Mesenchymal stem cell (in vitro differentiated cells and primary cell): Measurements from ENCODE around the gene TOM1. TPM values are rescaled to one million over a fixed set of nuclear protein-coding genes. Genes with fewer than 3 reads are reported as not detected.

Source experiments
- DNase-seq: peaks from one replicate; pipeline ENCODE4 v3.0.0-alpha.2; 2013
- H2AFZ ChIP-seq: one replicate; pipeline ENCODE4 v1.6.1; 2013; ENCODE audit warnings: low read depth, mild to moderate bottlenecking, control low read depth, inconsistent platforms, low read length, moderate library complexity
- H2AK5ac ChIP-seq: 2 replicates; pipeline ENCODE4 v1.6.1; 2013; ENCODE audit warnings: low read length, moderate library complexity, mild to moderate bottlenecking, inconsistent platforms; ENCODE audit not compliant: severe bottlenecking
- H2BK120ac ChIP-seq: one replicate; pipeline ENCODE4 v1.6.1; 2013; ENCODE audit warnings: low read depth, mild to moderate bottlenecking, inconsistent platforms, low read length, moderate library complexity
- H2BK12ac ChIP-seq, 2 experiments: one replicate each; pipeline ENCODE4 v1.6.1; 2013; ENCODE audit warnings: inconsistent platforms in 2 of 2, low read length in 2 of 2, mild to moderate bottlenecking in 2 of 2, moderate library complexity in 2 of 2, control low read depth in 1 of 2
- H2BK15ac ChIP-seq: one replicate; pipeline ENCODE4 v1.6.1; 2013; ENCODE audit warnings: mild to moderate bottlenecking, low read depth, inconsistent platforms; ENCODE audit not compliant: poor library complexity, severe bottlenecking
- H2BK5ac ChIP-seq: 2 replicates; pipeline ENCODE4 v1.6.1; 2013; ENCODE audit warnings: low read depth, mild to moderate bottlenecking, low read length, control low read depth, inconsistent platforms; ENCODE audit not compliant: poor library complexity, severe bottlenecking
- H3K14ac ChIP-seq, 2 experiments: one replicate each; pipeline ENCODE4 v1.6.1; 2013; ENCODE audit warnings: inconsistent platforms in 2 of 2, low read length in 2 of 2, control low read depth in 1 of 2, mild to moderate bottlenecking in 1 of 2, moderate library complexity in 1 of 2
- H3K18ac ChIP-seq, 2 experiments: one replicate each; pipeline ENCODE4 v1.6.1; 2013; ENCODE audit warnings: inconsistent platforms in 2 of 2, low read length in 2 of 2, control low read depth in 1 of 2, low read depth in 1 of 2, mild to moderate bottlenecking in 1 of 2
- H3K23ac ChIP-seq, 2 experiments: one replicate each; pipeline ENCODE4 v1.6.1; 2013; ENCODE audit warnings: inconsistent platforms in 2 of 2, low read length in 2 of 2, mild to moderate bottlenecking in 2 of 2, moderate library complexity in 2 of 2, control low read depth in 1 of 2
- H3K27ac ChIP-seq: 2 replicates; pipeline ENCODE4 v1.5.1; 2013; ENCODE audit warnings: mild to moderate bottlenecking, moderate library complexity, low read length, control low read depth, inconsistent platforms; ENCODE audit not compliant: poor library complexity, severe bottlenecking
- H3K27me3 ChIP-seq, 2 experiments: 2 replicates each; pipeline versions ENCODE4 v1.6.1 to v1.7.0; 2013; ENCODE audit warnings: low read length in 2 of 2, mild to moderate bottlenecking in 2 of 2, moderate library complexity in 2 of 2, control low read depth in 1 of 2, inconsistent platforms in 1 of 2; ENCODE audit not compliant: control insufficient read depth in 1 of 2, insufficient read depth in 1 of 2
- H3K36me3 ChIP-seq, 2 experiments: 2 replicates each; pipeline versions ENCODE4 v1.6.1 to v1.7.0; 2013; ENCODE audit warnings: low read length in 2 of 2, control low read depth in 1 of 2, inconsistent platforms in 1 of 2, low read depth in 1 of 2, mild to moderate bottlenecking in 1 of 2; ENCODE audit not compliant: insufficient read depth in 2 of 2, control insufficient read depth in 1 of 2
- H3K4ac ChIP-seq, 2 experiments: one replicate each; pipeline ENCODE4 v1.6.1; 2013; ENCODE audit warnings: inconsistent platforms in 2 of 2, low read length in 2 of 2, mild to moderate bottlenecking in 2 of 2, moderate library complexity in 2 of 2, control low read depth in 1 of 2, low read depth in 1 of 2
- H3K4me1 ChIP-seq: 2 replicates; pipeline ENCODE4 v1.6.1; 2013; ENCODE audit warnings: low read depth, low read length, control low read depth; ENCODE audit not compliant: control insufficient read depth, insufficient read depth
- H3K4me2 ChIP-seq: 2 replicates; pipeline ENCODE4 v1.6.1; 2013; ENCODE audit warnings: low read length, mild to moderate bottlenecking, inconsistent platforms; ENCODE audit not compliant: poor library complexity, severe bottlenecking
- H3K4me3 ChIP-seq, 2 experiments: 2 replicates each; pipeline versions ENCODE4 v1.5.1 to v1.7.0; 2013; ENCODE audit warnings: low read length in 2 of 2, mild to moderate bottlenecking in 2 of 2, control low read depth in 1 of 2, low read depth in 1 of 2; ENCODE audit not compliant: insufficient read depth in 1 of 2
- H3K79me1 ChIP-seq: replicated peaks from 2 replicates; pipeline ENCODE4 v1.6.1; 2013; ENCODE audit warnings: mild to moderate bottlenecking, control low read depth, low read length, inconsistent platforms; ENCODE audit not compliant: poor library complexity, severe bottlenecking
- H3K9ac ChIP-seq: 2 replicates; pipeline ENCODE4 v1.7.0; 2013; ENCODE audit warnings: mild to moderate bottlenecking, low read length, moderate library complexity
- H3K9me3 ChIP-seq: 2 replicates; pipeline ENCODE4 v1.7.0; 2013; ENCODE audit warnings: mild to moderate bottlenecking, low read length; ENCODE audit not compliant: control insufficient read depth
- H4K8ac ChIP-seq: one replicate; pipeline ENCODE4 v1.6.1; 2013; ENCODE audit warnings: inconsistent platforms, mild to moderate bottlenecking, low read length, moderate library complexity
- H4K91ac ChIP-seq: one replicate; pipeline ENCODE4 v1.6.1; 2013; ENCODE audit warnings: mild to moderate bottlenecking, low read length, inconsistent platforms
- WGBS: methylation state at CpG from one replicate; pipeline ENCODE4 v1.1.7; 2013; ENCODE audit warnings: mixed read lengths; 5-methylcytosine and 5-hydroxymethylcytosine counted together
- polyA plus RNA-seq, 2 experiments: library from polyadenylated mRNA; stranded (reverse); fragments of 200-250 nt; gene quantifications; one replicate each; pipeline ENCODE4 v1.2.3, GENCODE V29; 2013

The TOM1 gene
- polyA plus RNA-seq (2013, experiment 1 of 2) = 48.3 TPM
- polyA plus RNA-seq (2013, experiment 2 of 2) = 46.7 TPM

DNA sequence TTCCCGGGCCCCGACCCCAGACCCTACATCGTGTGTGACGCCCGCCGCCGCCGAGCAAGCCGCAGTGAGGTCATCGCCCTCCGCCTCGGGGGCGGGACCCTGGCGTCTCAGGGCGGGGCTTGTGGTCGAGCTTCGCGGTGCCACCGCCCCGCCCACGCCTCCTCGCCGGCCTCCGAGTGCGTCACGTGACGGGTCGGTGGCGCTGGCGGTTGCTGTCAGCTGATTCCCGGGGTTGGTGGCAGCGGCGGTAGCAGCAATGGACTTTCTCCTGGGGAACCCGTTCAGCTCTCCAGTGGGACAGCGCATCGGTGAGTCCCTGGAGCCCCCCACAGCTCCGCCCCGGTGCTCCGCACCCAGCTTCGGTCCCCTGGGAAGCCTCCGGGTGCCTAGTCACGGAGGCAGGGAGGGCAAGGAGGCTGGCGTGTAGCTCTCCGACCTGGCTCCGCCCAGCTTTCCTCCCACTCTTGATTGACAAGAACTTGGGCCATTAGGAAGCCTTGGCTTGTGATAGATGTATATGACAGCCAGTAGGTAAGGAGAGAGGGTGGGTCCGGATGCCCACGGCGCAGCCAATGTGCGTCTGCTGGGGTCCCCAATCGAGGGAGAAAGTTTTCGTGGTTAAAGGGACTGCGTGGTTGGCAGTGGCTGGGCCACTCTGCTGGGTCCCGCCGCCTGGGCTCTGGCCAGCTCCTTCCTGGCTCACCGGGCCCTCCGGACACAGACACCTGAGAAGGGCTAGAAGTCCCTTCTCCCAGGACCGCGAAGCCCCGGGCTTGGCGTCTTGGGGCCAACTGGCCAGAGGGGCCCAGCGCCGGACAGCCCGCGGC lies at the start of gene TOM1:
TSS of gene TOM1 (plus strand) at position 222 of the 827 bp plus-strand sequence. CDS start at position 257, 35 bp downstream.
- no peaks in the 10 kb centered on the region for H3K27me3 ChIP-seq
- peaks cover 9% of the 10 kb centered on the region for H3K4me1 ChIP-seq
- peak within 1 kb of the TSS; percentile 10 for H4K8ac ChIP-seq
- no peak within 1 kb of the TSS for H2AK5ac ChIP-seq
- H3K4me3 ChIP-seq = peak within 1 kb of the TSS; percentile 72 to 94
- H4K91ac ChIP-seq = peak within 1 kb of the TSS; percentile 87
- H2BK120ac ChIP-seq = peak within 1 kb of the TSS; percentile 61
- WGBS = under 1% methylated on average over 64 of the region's 64 CpGs
- peak within 1 kb of the TSS; percentile 67 to 79 for H3K18ac ChIP-seq
- H2AFZ ChIP-seq = no peak within 1 kb of the TSS
- peak within 1 kb of the TSS; percentile 29 to 91 for H3K4ac ChIP-seq
- peak within 1 kb of the TSS; percentile 80 for H3K27ac ChIP-seq
- H3K14ac ChIP-seq = peak within 1 kb of the TSS in 1 of 2 experiments; percentile 73
- H3K23ac ChIP-seq = peak within 1 kb of the TSS in 1 of 2 experiments; percentile 71
- peaks cover 4 to 31% of the 10 kb centered on the region in 2 experiments for H3K36me3 ChIP-seq
- H3K9me3 ChIP-seq = no peaks in the 10 kb centered on the region
- peak within 1 kb of the TSS; percentile 95 for H3K4me2 ChIP-seq
- peak; percentile 100 for DNase-seq
- H3K9ac ChIP-seq = peak within 1 kb of the TSS; percentile 99
- peak within 1 kb of the TSS; percentile 54 for H2BK5ac ChIP-seq
- H3K79me1 ChIP-seq = peaks cover 17% of the 10 kb centered on the region
- peak within 1 kb of the TSS; percentile 49 to 69 for H2BK12ac ChIP-seq
- peak within 1 kb of the TSS; percentile 57 for H2BK15ac ChIP-seq

DNA sequence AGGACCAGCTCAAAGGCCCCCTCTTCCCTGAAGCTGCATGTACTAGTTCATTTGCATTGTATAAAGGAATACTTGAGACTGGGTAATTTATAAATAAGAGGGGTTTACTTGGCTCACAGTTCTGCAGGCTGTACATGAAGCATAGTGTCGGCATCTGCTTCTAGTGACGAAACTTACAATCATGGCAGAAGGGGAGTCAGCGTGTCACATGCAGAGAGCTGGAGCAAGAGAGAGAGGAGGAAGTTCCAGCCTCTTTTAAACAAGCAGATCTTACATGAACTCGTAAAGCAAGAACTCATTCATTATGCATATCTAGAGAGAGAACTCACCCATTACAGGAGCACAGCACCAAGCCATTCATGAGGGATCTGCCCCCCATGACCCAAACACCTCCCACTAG lies 49.5 kb upstream of the TOM1 start:
- no peak for DNase-seq
- H3K4ac ChIP-seq = no peak overlapping the region
- H3K27me3 ChIP-seq = peaks cover 4 to 10% of the 10 kb centered on the region in 2 experiments
- no peak overlapping the region for H2BK120ac ChIP-seq
- H2BK5ac ChIP-seq = no peak overlapping the region
- no peak overlapping the region for H2BK15ac ChIP-seq
- H3K4me1 ChIP-seq = no peaks in the 10 kb centered on the region
- no peaks in the 10 kb centered on the region for H3K79me1 ChIP-seq
- no peaks in the 10 kb centered on the region for H3K9me3 ChIP-seq
- no peak overlapping the region for H2AFZ ChIP-seq
- no peaks in the 10 kb centered on the region for H3K36me3 ChIP-seq
- no peak overlapping the region for H3K14ac ChIP-seq
- H3K23ac ChIP-seq = no peak overlapping the region
- no peak overlapping the region for H2AK5ac ChIP-seq
- H4K91ac ChIP-seq = no peak overlapping the region
- H4K8ac ChIP-seq = no peak overlapping the region
- no peak overlapping the region for H3K4me2 ChIP-seq
- H3K18ac ChIP-seq = no peak overlapping the region
- no peak overlapping the region for H3K4me3 ChIP-seq
- H2BK12ac ChIP-seq = no peak overlapping the region
- no peak overlapping the region for H3K27ac ChIP-seq
- H3K9ac ChIP-seq = no peak overlapping the region
- WGBS = 93% methylated on average over 4 of the region's 4 CpGs

DNA sequence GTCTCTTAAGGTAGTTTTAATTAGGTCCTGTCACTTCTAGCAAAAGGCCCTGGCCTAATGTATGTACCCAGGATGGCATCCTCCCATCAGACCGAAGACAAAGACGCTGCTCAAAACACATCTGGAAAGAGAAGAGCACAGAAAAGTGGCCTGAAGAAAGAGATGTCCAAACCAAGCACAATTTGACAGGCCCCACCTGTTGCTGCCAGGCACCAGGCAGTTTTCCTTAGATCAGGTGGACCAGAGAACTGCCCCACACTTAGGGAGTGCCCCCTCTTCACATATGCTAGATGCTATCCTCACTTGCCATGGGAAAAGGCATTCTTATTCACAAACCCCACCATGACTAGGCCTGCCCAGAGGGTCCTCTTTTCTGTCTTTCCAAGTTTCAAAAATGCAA lies 45.7 kb upstream of the TOM1 start:
- Histone ChIP-seq H3K4me1 (peaks cover 3% of the 10 kb centered on the region), H3K18ac (no peak overlapping the region), H2AK5ac (no peak overlapping the region), H3K9ac (no peak overlapping the region), H3K4me3 (no peak overlapping the region), H2BK120ac (no peak overlapping the region), H3K23ac (no peak overlapping the region), H2BK12ac (no peak overlapping the region), H2BK5ac (no peak overlapping the region), H3K79me1 (no peaks in the 10 kb centered on the region), H2AFZ (no peak overlapping the region), H3K4me2 (no peak overlapping the region), H2BK15ac (no peak overlapping the region), H3K27ac (no peak overlapping the region), H3K4ac (no peak overlapping the region), H4K8ac (no peak overlapping the region), H4K91ac (no peak overlapping the region), H3K9me3 (no peaks in the 10 kb centered on the region), H3K14ac (no peak overlapping the region), H3K36me3 (no peaks in the 10 kb centered on the region), H3K27me3 (no peaks in the 10 kb centered on the region)
- WGBS = 96% methylated on average over 2 of the region's 2 CpGs
- no peak for DNase-seq

DNA sequence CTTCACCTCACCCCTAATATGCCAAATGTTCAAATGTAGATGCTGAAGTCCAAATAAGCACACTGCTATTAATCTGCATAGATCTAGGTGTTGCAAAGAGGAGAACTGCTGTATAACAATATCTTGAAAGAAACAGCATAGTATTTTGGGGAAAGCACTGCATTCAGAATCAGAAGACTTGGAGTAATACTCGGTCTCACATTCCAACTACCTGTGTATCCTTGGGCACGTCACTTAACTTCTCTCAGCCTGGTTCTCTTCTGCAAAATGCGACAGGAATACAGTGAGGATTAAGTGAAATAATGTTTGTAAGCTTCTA lies 42.7 kb upstream of the TOM1 start:
- no peak overlapping the region for H3K23ac ChIP-seq
- peak overlapping the region; percentile 88 to 92 for H3K4me3 ChIP-seq
- no peak overlapping the region for H2AK5ac ChIP-seq
- H4K8ac ChIP-seq = peak overlapping the region; percentile 49
- no peak for DNase-seq
- H3K27ac ChIP-seq = peak overlapping the region; percentile 35
- H2BK15ac ChIP-seq = no peak overlapping the region
- no peak overlapping the region for H2BK12ac ChIP-seq
- no peak overlapping the region for H3K14ac ChIP-seq
- H3K4me1 ChIP-seq = peaks cover 3% of the 10 kb centered on the region
- H3K79me1 ChIP-seq = peaks cover 2% of the 10 kb centered on the region
- H3K36me3 ChIP-seq = peaks cover 0 to 5% of the 10 kb centered on the region in 2 experiments
- no peaks in the 10 kb centered on the region for H3K9me3 ChIP-seq
- H3K27me3 ChIP-seq = no peaks in the 10 kb centered on the region
- peak overlapping the region; percentile 63 for H2AFZ ChIP-seq
- H2BK120ac ChIP-seq = no peak overlapping the region
- no peak overlapping the region for H2BK5ac ChIP-seq
- peak overlapping the region; percentile 94 for H3K9ac ChIP-seq
- peak overlapping the region; percentile 87 for H3K4me2 ChIP-seq
- no peak overlapping the region for H3K4ac ChIP-seq
- 0% methylated on average over 3 of the region's 3 CpGs for WGBS
- H4K91ac ChIP-seq = no peak overlapping the region
- no peak overlapping the region for H3K18ac ChIP-seq
